HCT116 (cell line): Measurements from ENCODE around the gene WDR70. TPM values are rescaled to one million over a fixed set of nuclear protein-coding genes. Genes with fewer than 3 reads are reported as not detected.

Experiments
- ATAC-seq: fragments of 200-7000 bp; cut with Tn5 transposase; 2 replicates; pipeline ENCODE4 v1.9.1; 2020; ENCODE audit warnings: mild to moderate bottlenecking, moderate library complexity
- BruUV-seq: library from RNA; stranded (reverse); fragments of 400-500 nt; replicated peaks from 2 replicates; lab custom pipeline; 2021; lab: Mats Ljungman, UMichigan
- CTCF ChIA-PET: fragments of 300-600 bp; sonication (Branson Sonifier 250); formaldehyde crosslinking; loops from one replicate; lab custom pipeline; 2021; ENCODE audit warnings: antibody characterized with exemption; lab: Charles Lee
- POLR2A ChIA-PET: fragments of 300-600, 350-600 bp; sonication (Branson Sonifier 250); formaldehyde crosslinking; loops from one replicate; lab custom pipeline; 2021; ENCODE audit warnings: antibody characterized with exemption; lab: Charles Lee
- RAD21 ChIA-PET, 2 experiments: fragments of 300-600 bp; sonication (Branson Sonifier 250); formaldehyde crosslinking; loops; one replicate each; lab custom pipeline; 2023; ENCODE audit warnings: low total read pairs in 2 of 2; ENCODE audit not compliant: uncharacterized antibody in 2 of 2, unreplicated experiment in 2 of 2, low non-redundant PET in 1 of 2; lab: Charles Lee
- DNase-seq: peaks from one replicate; pipeline ENCODE4 v3.0.0-alpha.2; 2010; ENCODE audit warnings: low read depth, low spot score
- H2AFZ ChIP-seq: fragments of 200-600 bp; shearing (Covaris generic), sonication (generic); 2 replicates; pipeline ENCODE4 v1.6.1; 2017; ENCODE audit warnings: low read depth, mixed run types, mixed read lengths, antibody characterized with exemption, low read length; ENCODE audit not compliant: poor library complexity, severe bottlenecking
- H3K27ac ChIP-seq: 2 replicates; pipeline ENCODE4 v1.5.1; 2012; ENCODE audit warnings: low read depth, low read length
- H3K27me3 ChIP-seq: fragments of 200-600 bp; sonication (generic); 2 replicates; pipeline ENCODE4 v1.6.1; 2016; ENCODE audit warnings: mixed run types, low read length, mixed read lengths; ENCODE audit not compliant: insufficient read depth
- H3K36me3 ChIP-seq, 2 experiments: fragments of 200-500 bp in 1 of 2; fragments of 200-600 bp in 1 of 2; sonication (Bioruptor generic) in 1 of 2; sonication (generic) in 1 of 2; 2 replicates each; pipeline versions ENCODE4 v1.5.1 to v1.6.1; 2014 to 2016; ENCODE audit warnings: low read length in 2 of 2, inconsistent platforms in 1 of 2, mixed read lengths in 1 of 2, mixed run types in 1 of 2; ENCODE audit not compliant: insufficient read depth in 2 of 2, control insufficient read depth in 1 of 2
- H3K4me1 ChIP-seq, 2 experiments: fragments of 200-600 bp in 1 of 2; sonication (generic) in 1 of 2; 2 replicates each; pipeline versions ENCODE4 v1.5.1 to v1.6.1; 2012 to 2017; ENCODE audit warnings: low read length in 2 of 2, inconsistent platforms in 1 of 2, mild to moderate bottlenecking in 1 of 2, mixed read lengths in 1 of 2, mixed run types in 1 of 2, moderate library complexity in 1 of 2; ENCODE audit not compliant: insufficient read depth in 2 of 2, control insufficient read depth in 1 of 2
- H3K4me2 ChIP-seq: fragments of 200-600 bp; sonication (generic); 2 replicates; pipeline ENCODE4 v1.6.1; 2017; ENCODE audit warnings: mixed run types, low read length, mixed read lengths
- H3K4me3 ChIP-seq, 2 experiments: fragments of 200-600 bp in 1 of 2; sonication (generic) in 1 of 2; replicated peaks in 1 of 2; 2 replicates each; pipeline ENCODE4 v1.5.1; 2011 to 2016; ENCODE audit warnings: low read length in 2 of 2, control low read depth in 1 of 2, low read depth in 1 of 2, mild to moderate bottlenecking in 1 of 2, mixed read lengths in 1 of 2, mixed run types in 1 of 2
- H3K79me2 ChIP-seq: fragments of 200-600 bp; sonication (generic); 2 replicates; pipeline ENCODE4 v1.6.1; 2017; ENCODE audit warnings: mild to moderate bottlenecking, mixed run types, low read length, moderate library complexity, mixed read lengths; ENCODE audit not compliant: insufficient read depth
- H3K9ac ChIP-seq: fragments of 200-600 bp; sonication (generic); 2 replicates; pipeline ENCODE4 v1.6.1; 2016; ENCODE audit warnings: low read length, mixed read lengths
- H3K9me2 ChIP-seq: fragments of 200-600 bp; sonication (generic), shearing (Covaris generic); 2 replicates; pipeline ENCODE4 v1.6.1; 2017; ENCODE audit warnings: mixed run types, mild to moderate bottlenecking, moderate library complexity; ENCODE audit not compliant: insufficient read depth
- H3K9me3 ChIP-seq, 2 experiments: fragments of 200-500 bp in 1 of 2; fragments of 200-600 bp in 1 of 2; sonication (Bioruptor generic) in 1 of 2; sonication (generic) in 1 of 2; 2 replicates each; pipeline ENCODE4 v1.6.1; 2014 to 2017; ENCODE audit warnings: low read length in 2 of 2, mixed read lengths in 2 of 2, inconsistent platforms in 1 of 2, low read depth in 1 of 2, mild to moderate bottlenecking in 1 of 2, mixed run types in 1 of 2, moderate library complexity in 1 of 2; ENCODE audit not compliant: control insufficient read depth in 1 of 2, insufficient read depth in 1 of 2
- H4K20me1 ChIP-seq: fragments of 200-600 bp; sonication (generic), shearing (Covaris generic); 2 replicates; pipeline ENCODE4 v1.6.1; 2017; ENCODE audit warnings: mixed run types, mild to moderate bottlenecking, moderate library complexity; ENCODE audit not compliant: insufficient read depth
- ATF3 ChIP-seq: IDR thresholded peaks from 2 replicates; pipeline ENCODE4 v1.6.1; 2012
- CBX3 ChIP-seq: IDR thresholded peaks from 2 replicates; pipeline ENCODE4 v1.6.1; 2012; ENCODE audit warnings: low read depth
- FOSL1 ChIP-seq: IDR thresholded peaks from 2 replicates; pipeline ENCODE4 v1.6.1; 2012; ENCODE audit warnings: low read depth
- MAX ChIP-seq: IDR thresholded peaks from 2 replicates; pipeline ENCODE4 v1.6.1; 2012
- RAD21 ChIP-seq: IDR thresholded peaks from 2 replicates; pipeline ENCODE4 v1.6.1; 2012; ENCODE audit warnings: low read depth, mild to moderate bottlenecking
- REST ChIP-seq: IDR thresholded peaks from 2 replicates; pipeline ENCODE4 v1.6.1; 2012; ENCODE audit warnings: low read depth
- SIN3A ChIP-seq: IDR thresholded peaks from 2 replicates; pipeline ENCODE4 v1.6.1; 2012; ENCODE audit warnings: low read depth
- SRF ChIP-seq: IDR thresholded peaks from 2 replicates; pipeline ENCODE4 v1.6.1; 2012; ENCODE audit warnings: low read depth
- ZFX ChIP-seq: fragments of 450-650 bp; IDR thresholded peaks from 2 replicates; pipeline ENCODE4 v1.6.1; 2017
- intact Hi-C: fragments of 100-400 bp; cut with micrococcal nuclease; formaldehyde crosslinking; loops from 2 replicates; pipeline ENCODE4 v1.10.0; 2022
- total RNA-seq: library from RNA; stranded (reverse); gene quantifications from one replicate; pipeline ENCODE4 v1.2.1, GENCODE V29; 2021; ENCODE audit not compliant: unreplicated experiment

Gene WDR70
- total RNA-seq, 1 experiment from 2014 or later = 31.1 TPM

GRCh38 chr5:37701868-37702267 lies 322.8 kb downstream of the WDR70 start:
- POLR2A ChIA-PET = no interaction called here
- H3K27me3 ChIP-seq = no peaks in the 10 kb centered on the region
- intact Hi-C loops = no loop called here
- H3K36me3 ChIP-seq = no peaks in the 10 kb centered on the region
- H3K9me3 ChIP-seq = no peaks in the 10 kb centered on the region
- H2AFZ ChIP-seq = no peak overlapping the region
- H3K27ac ChIP-seq = no peak overlapping the region
- no peaks in the 10 kb centered on the region for H4K20me1 ChIP-seq
- no peak overlapping the region for H3K4me2 ChIP-seq
- DNase-seq (no peak), ATAC-seq (no peak)
- no peak for TF ChIP-seq ATF3
- TF ChIP-seq RAD21 = no peak
- TF ChIP-seq MAX = no peak
- TF ChIP-seq ZFX = no peak
- TF ChIP-seq FOSL1 = no peak
- TF ChIP-seq CBX3 = no peak
- TF ChIP-seq SRF = no peak
- TF ChIP-seq SIN3A = no peak
- TF ChIP-seq REST = no peak
- TF ChIP-seq, all 23 proteins: peak for 0
- no peaks in the 10 kb centered on the region for H3K79me2 ChIP-seq
- ChIA-PET RAD21 (no interaction called here), CTCF (no interaction called here)
- H3K9ac ChIP-seq = no peak overlapping the region
- peaks cover 3 to 6% of the 10 kb centered on the region in 2 experiments for H3K4me1 ChIP-seq
- BruUV-seq = no TSS peak
- H3K9me2 ChIP-seq = no peaks in the 10 kb centered on the region
- H3K4me3 ChIP-seq = no peak overlapping the region
